ENCODE data around the gene TMED10. TPM values are rescaled to one million over a fixed set of nuclear protein-coding genes. Genes with fewer than 3 reads are reported as not detected.

The TMED10 gene
- total RNA-seq, 2 experiments from 2014 or later = 129 to 221 TPM

DNA sequence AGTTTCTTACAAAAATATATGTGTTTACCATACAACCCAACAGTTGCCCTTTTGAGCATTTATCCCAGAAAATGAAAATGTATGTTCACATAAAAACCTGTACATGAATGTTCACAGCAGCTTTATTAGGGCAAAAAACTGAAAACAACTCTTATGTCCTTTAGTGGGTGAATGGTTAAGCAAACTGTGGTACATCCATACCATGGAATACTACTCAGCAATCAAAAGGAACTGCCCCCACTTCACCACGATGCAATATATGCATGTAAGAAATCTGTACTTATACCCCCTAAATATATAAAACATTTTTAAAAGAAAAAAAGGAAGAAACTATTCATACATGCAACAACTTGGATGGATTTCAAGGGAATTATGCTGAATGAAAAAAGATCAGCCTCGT lies 42.8 kb downstream of the TMED10 start:
- no peak overlapping the region for H2AFZ ChIP-seq (ENCODE audit: low read length)
- H3K9me3 ChIP-seq (ENCODE audit: low read length) = peaks cover 11% of the 10 kb centered on the region; the same call in 1 of the 2 replicates
- BruUV-seq (replicated peaks) = no TSS peak
- peaks cover 15% of the 10 kb centered on the region for H3K4me1 ChIP-seq (ENCODE audit: insufficient read depth, low read length, poor library complexity, severe bottlenecking)
- no peak overlapping the region for H3K4me3 ChIP-seq (ENCODE audit: low read depth, low read length, poor library complexity, severe bottlenecking)
- H3K79me2 ChIP-seq (ENCODE audit: insufficient read depth, low read depth, low read length) = peaks cover 20% of the 10 kb centered on the region; the same call in 1 of the 2 replicates
- no peak for DNase-seq (ENCODE audit: low spot score)
- TF ChIP-seq EZH2phosphoT487 (IDR thresholded peaks at IDR 0.05; ENCODE audit: borderline replicate concordance, low read depth, low read length) (no peak), CTCF (conservative IDR thresholded peaks at IDR 0.05; ENCODE audit: low read length) (no peak)
- H3K4me2 ChIP-seq (ENCODE audit: low read length) = no peak overlapping the region
- no peaks in the 10 kb centered on the region for H3K9me2 ChIP-seq (ENCODE audit: insufficient read depth, low read length)
- intact Hi-C loops (cut with micrococcal nuclease; ENCODE audit: unreplicated experiment) = loop anchor here (5.0 kb wide), 1 partner anchor 99 kb away; no protein-coding TSS in a partner anchor
- POLR2A ChIA-PET = interaction anchor here (0.9 kb wide), 1 partner anchor 168 kb away, joined by 3 read pairs; no protein-coding TSS in a partner anchor
- CTCF ChIA-PET (ENCODE audit: unreplicated experiment) = no interaction called here
- peaks cover 64% of the 10 kb centered on the region for H3K36me3 ChIP-seq (ENCODE audit: insufficient read depth, low read length)
- H4K20me1 ChIP-seq (ENCODE audit: insufficient read depth, low read length) = no peaks in the 10 kb centered on the region; the same call in 1 of the 2 replicates
- H3K27ac ChIP-seq (ENCODE audit: low read depth, low read length, poor library complexity, severe bottlenecking) = no peak overlapping the region

GRCh38 chr14:75132382-75133086 lies 43.9 kb downstream of the TMED10 start:
- no peaks in the 10 kb centered on the region for H4K20me1 ChIP-seq (ENCODE audit: insufficient read depth, low read length)
- H3K4me3 ChIP-seq (ENCODE audit: low read depth, low read length, poor library complexity, severe bottlenecking) = no peak overlapping the region
- DNase-seq (ENCODE audit: low spot score) = peak; percentile 82
- H3K79me2 ChIP-seq (ENCODE audit: insufficient read depth, low read depth, low read length) = peaks cover 24% of the 10 kb centered on the region
- ChIA-PET CTCF (ENCODE audit: unreplicated experiment) (interaction anchor here (1.2 kb wide), 1 partner anchor 163 kb away, joined by 3 read pairs; no protein-coding TSS in a partner anchor), POLR2A (interaction anchor here (0.6 to 0.8 kb wide), 2 partner anchors 42 to 152 kb away, joined by 3 to 4 read pairs; no protein-coding TSS in a partner anchor)
- H3K27ac ChIP-seq (ENCODE audit: low read depth, low read length, poor library complexity, severe bottlenecking) = no peak overlapping the region
- H3K36me3 ChIP-seq (ENCODE audit: insufficient read depth, low read length) = peaks cover 57% of the 10 kb centered on the region
- no peak overlapping the region for H2AFZ ChIP-seq (ENCODE audit: low read length)
- no TSS peak for BruUV-seq (replicated peaks)
- peaks cover 15% of the 10 kb centered on the region for H3K4me1 ChIP-seq (ENCODE audit: insufficient read depth, low read length, poor library complexity, severe bottlenecking)
- H3K4me2 ChIP-seq (ENCODE audit: low read length) = no peak overlapping the region
- TF ChIP-seq EZH2phosphoT487 (IDR thresholded peaks at IDR 0.05; ENCODE audit: borderline replicate concordance, low read depth, low read length) (no peak), CTCF (conservative IDR thresholded peaks at IDR 0.05; ENCODE audit: low read length) (peak; percentile 96)
- intact Hi-C loops (cut with micrococcal nuclease; ENCODE audit: unreplicated experiment) = loop anchor here (1.0 to 5.0 kb wide), 3 partner anchors 100 to 171 kb away; no protein-coding TSS in a partner anchor
- H3K9me2 ChIP-seq (ENCODE audit: insufficient read depth, low read length) = no peaks in the 10 kb centered on the region
- H3K9me3 ChIP-seq (ENCODE audit: low read length) = peaks cover 11% of the 10 kb centered on the region; the same call in 1 of the 2 replicates

Data from OCI-LY7 (cell line).